IPS-NIHi7 (cell line): ENCODE data around the gene ANKRD18A.

Experiments
- DNase-seq: peaks from one replicate; pipeline ENCODE4 v3.0.0; 2012; ENCODE audit warnings: mixed read lengths; ENCODE audit errors: extremely low spot score

The ANKRD18A gene

GRCh38 chr9:38620483-38621433 lies at the start of gene ANKRD18A:
TSS of gene ANKRD18A (minus strand) at chr9:38620596. CDS start at chr9:38620285, 311 bp downstream.
- DNase-seq, result peak; percentile 84

- DNase-seq, result no peak
Observed at GRCh38 chr9:38668791-38669466, 48.5 kb upstream of the ANKRD18A start.

- no peak for DNase-seq
Observed at GRCh38 chr9:38662763-38663593, 42.6 kb upstream of the ANKRD18A start.

GRCh38 chr9:38659538-38659937 lies 39.1 kb upstream of the ANKRD18A start:
- no peak for DNase-seq

GRCh38 chr9:38656896-38657295 lies 36.5 kb upstream of the ANKRD18A start:
- DNase-seq, result no peak

DNA sequence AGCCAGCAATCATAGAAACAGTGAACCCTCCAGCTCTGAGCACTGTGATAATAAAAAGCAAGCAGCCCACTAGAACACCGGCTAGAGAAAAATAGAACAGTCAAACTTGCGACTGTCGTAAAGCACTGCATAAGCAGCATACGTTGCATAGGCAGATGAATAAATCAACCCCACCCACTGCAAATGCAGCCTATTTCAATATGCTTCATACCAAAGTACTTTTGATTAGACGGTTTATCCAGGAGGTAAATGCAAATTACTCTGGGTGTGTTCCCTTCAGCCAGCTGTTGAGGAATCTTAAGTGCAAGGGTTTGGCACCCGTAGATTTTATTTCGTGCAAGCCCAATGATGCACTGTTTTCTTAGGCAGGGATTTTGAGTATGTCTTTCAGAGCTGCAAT lies 32.1 kb upstream of the ANKRD18A start:
- no peak for DNase-seq

DNA sequence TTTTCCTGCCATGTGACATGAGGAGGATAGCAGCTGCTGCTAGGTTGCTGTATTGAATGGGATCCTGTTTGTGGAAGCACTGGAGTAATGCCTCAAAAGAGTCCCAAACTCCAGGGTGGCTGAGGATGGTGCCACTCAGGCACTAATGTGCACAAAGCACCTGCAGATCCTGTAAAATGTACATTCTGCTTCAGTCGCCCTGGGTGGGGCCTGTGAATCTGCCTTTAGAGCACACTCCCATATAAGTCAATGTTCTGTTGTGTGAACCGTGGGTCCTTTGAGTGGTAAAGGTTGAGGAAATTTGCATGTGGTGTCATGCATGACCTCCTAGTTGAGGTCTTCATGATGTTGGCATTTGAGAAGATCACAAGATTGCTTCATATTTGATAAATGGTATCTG lies 31.6 kb upstream of the ANKRD18A start:
- no peak for DNase-seq

DNA sequence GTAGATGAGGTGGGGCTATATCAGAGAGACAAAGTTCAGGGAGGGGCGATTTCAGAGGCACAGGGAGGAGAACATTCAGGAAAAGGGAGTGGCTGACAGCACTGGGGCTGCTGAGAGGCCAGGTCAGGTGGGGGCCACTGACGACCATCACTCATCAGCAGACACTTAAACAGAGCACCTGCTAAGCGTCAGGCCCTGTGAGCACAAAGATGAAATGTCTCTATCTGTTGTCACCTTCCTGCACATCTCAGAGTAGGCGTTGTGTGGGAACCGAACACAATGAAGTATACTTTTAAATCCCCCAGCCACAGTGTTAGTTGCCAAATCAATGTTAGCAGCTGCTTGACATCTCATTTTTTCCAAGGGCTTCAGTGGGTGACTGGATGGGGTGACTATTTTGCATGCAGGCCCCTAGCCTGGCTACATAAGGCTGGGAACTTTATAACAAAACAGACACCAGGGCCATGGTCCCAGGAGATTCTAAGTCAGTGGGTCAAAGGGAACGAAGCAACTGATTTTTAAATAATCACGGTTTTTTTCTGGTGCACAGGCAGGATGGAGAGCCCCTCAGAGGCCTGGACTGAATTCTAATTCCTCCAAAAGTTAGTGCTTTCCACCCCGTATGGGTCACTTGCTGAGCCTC lies 31.1 kb upstream of the ANKRD18A start:
- no peak for DNase-seq

GRCh38 chr9:38650564-38650963 lies 30.2 kb upstream of the ANKRD18A start:
- DNase-seq, result no peak

DNA sequence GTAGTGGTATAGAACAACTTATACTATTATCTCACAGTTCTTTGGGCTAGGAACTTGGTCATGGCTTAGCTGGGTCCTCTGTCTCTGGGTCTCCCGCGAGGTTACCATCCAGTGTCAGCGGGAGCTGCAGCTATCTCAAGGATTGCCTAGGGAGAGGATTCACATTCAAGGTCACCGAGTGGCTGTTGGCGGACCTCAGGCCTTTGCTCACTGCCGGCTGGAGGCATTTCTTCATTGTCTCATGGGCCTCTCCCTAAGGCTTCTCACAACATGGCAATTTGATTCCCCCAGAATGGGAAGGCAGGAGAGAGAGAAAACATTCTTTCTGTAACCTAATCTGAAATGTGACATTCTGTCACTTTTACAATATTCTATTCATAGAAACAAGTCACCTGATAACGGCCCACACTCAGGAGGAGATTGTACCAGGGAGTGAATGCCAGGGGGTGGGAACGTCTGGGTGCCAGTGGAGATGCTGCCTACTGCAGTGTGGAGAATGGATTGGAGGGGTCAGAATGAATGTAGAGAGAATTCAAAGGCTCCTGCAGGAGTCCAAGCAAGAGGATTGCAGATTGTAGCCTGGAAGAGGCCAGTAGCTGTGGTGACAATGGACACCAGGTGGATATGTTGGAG lies 29.5 kb upstream of the ANKRD18A start:
- DNase-seq, result no peak

GRCh38 chr9:38644601-38645000 lies 24.2 kb upstream of the ANKRD18A start:
- no peak for DNase-seq

- DNase-seq, result no peak
Observed at GRCh38 chr9:38643815-38644173, 23.4 kb upstream of the ANKRD18A start.

GRCh38 chr9:38642951-38643814 lies 22.8 kb upstream of the ANKRD18A start:
- DNase-seq, result no peak

DNA sequence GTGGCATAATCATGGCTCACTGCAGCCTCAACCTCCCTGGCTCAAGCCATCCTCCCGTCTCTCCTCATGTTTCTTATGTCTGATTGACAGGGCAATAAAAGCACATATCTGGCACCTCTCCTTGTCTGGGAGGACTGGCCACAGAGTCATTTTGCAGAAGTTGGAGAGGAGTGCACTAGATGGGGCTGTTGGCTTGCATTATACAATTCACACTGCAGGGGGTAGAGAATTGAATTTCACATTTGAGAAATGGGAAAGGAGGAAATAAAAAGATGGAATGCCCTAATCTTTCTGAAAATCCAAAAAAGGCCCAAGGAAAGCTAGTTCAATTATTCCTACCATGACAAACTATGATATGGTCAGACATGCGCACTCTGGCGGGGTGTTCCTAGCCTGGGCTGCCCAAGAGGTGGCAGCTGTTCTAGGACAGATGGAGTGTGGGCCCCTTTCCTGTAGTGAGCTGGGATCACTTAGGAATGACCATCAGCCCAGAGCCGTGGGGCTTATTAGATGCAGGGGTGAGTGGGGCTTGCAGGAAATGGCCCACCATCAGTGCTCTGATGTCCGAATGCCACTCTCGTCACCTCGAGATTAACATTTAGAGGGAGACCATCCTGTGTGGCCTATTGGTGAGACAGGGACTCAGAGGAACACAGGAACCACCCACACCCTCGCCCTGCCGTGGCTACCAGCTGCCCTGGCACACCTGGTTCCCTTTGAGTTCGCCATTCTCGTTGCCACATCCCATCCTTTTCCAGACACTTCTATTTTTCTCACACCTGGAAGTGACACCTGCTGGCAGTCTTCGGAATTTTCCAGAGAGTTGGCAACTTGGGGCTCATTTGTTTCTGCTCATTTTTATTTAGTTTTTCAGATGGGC lies 21.8 kb upstream of the ANKRD18A start:
- peak; percentile 63 for DNase-seq

GRCh38 chr9:38641142-38641541 lies 20.7 kb upstream of the ANKRD18A start:
- DNase-seq, result no peak

DNA sequence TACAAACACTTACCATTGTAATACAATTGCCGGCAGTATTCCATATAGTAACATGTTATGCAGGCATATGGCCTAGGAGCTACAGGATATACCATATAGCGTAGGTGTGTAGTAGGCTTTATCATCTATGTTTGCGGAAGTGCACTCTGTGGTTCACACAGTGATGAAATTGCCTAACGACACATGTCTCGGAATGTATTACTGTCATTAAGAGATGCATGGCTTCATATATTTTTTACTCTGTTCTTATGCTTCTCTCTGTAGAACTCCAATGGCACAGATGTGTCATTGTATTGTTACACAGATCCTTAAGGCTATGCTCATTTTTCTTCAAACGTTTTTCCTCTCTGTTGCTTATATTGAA lies 19.2 kb upstream of the ANKRD18A start:
- no peak for DNase-seq

DNA sequence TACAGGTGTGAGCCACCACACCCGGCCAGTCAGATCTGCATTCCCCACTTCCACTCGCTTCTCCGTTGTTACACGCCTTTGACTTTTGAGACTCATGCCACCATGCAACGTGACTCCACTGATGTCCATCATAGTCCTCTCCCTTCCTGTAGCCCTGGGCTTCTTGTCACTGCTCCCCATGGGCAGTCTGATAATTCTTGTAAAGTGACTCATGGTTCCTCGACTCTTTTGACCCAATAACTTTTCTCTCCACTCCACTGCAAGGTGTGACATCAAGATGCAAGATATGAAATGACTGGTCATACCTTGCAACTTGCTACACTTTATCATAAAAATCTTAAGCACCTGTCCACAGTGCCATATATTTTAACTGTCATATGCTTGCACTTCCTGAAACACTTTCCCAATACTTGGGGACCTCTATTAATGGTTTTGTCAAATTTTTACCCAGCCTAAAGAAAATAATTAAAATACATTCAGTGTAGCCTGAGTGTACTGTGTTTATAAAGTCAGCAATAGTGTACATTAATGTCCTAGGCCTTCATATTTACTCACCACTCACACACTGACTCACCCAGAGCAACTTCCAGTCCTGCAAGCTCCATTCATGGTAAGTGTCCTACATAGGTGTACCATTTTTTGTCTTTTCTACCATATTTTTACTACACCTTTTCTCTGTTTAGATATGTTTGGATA lies 18.6 kb upstream of the ANKRD18A start:
- no peak for DNase-seq

DNA sequence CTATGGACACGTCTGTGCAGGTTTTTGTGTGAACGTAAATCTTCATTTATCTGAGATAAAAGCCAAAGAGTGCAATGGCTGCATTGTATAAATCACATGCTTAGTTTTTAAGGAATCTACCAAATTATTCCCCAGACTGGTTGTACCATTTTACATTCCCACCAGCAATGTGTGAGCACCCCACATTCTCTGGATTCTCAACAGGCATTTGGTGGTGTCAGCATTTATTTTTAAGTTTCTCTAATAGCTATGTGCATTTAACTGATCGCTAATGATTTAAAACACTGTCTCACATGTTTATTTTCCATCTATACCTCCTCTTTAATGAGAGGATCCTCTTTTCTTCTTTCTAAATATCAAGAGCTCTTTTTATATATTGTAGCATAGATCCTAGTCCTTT lies 13.9 kb upstream of the ANKRD18A start:
- DNase-seq, result no peak

DNA sequence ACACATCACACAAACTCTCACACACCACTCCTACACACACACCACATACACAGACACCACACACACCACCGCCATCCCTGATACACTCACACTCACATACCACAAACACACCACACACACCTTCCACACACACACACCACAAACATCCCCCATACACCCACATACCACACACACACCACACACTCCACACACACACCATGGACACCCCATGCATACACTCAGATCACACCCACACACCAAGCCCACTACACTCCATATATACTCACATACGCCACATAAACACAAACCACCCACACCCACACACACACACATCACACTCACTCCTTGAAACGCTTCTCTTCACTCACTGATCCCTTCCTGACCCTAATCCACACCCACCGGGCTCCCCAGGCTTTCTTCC lies 9.1 kb upstream of the ANKRD18A start:
- DNase-seq, result no peak
